ENCODE results near the gene CTXN3. TPM values are rescaled to one million over a fixed set of nuclear protein-coding genes. Genes with fewer than 3 reads are reported as not detected.

Gene CTXN3
- total RNA-seq, 2 donors from 2014 or later, result not detected

- no peaks in the 10 kb centered on the region for H3K9me3 ChIP-seq
- H3K4me1 ChIP-seq (ENCODE audit: control insufficient read depth in 1 of 2, low read depth in 2 of 2), result no peaks in the 10 kb centered on the region
- H3K27me3 ChIP-seq (replicated peaks; ENCODE audit: insufficient read depth), result no peaks in the 10 kb centered on the region
- DNase-seq (ENCODE audit: low spot score), result no peak
- no peak overlapping the region for H3K4me3 ChIP-seq
- no peak for TF ChIP-seq CTCF (IDR thresholded peaks at IDR 0.05)
- no peak overlapping the region for H3K27ac ChIP-seq
- ATAC-seq (ENCODE audit: insufficient number of reproducible peaks, low FRiP score, low read depth), result no peak
- H3K36me3 ChIP-seq, result no peaks in the 10 kb centered on the region
These were observed 49.2 kb downstream of the CTXN3 start for GRCh38 chr5:127697894-127698600.

GRCh38 chr5:127699416-127699815 lies 50.5 kb downstream of the CTXN3 start:
- Histone ChIP-seq H3K27me3 (replicated peaks; ENCODE audit: insufficient read depth) (no peaks in the 10 kb centered on the region), H3K36me3 (no peaks in the 10 kb centered on the region), H3K27ac (no peak overlapping the region), H3K9me3 (no peaks in the 10 kb centered on the region), H3K4me1 (ENCODE audit: control insufficient read depth in 1 of 2, low read depth in 2 of 2) (no peaks in the 10 kb centered on the region), H3K4me3 (no peak overlapping the region)
- ATAC-seq (ENCODE audit: insufficient number of reproducible peaks, low FRiP score, low read depth) (no peak), DNase-seq (ENCODE audit: low spot score) (no peak)
- no peak for TF ChIP-seq CTCF (IDR thresholded peaks at IDR 0.05)

GRCh38 chr5:127700237-127700766 lies 51.4 kb downstream of the CTXN3 start:
- H3K36me3 ChIP-seq, result no peaks in the 10 kb centered on the region
- no peak for DNase-seq (ENCODE audit: low spot score)
- H3K9me3 ChIP-seq, result no peaks in the 10 kb centered on the region
- H3K4me3 ChIP-seq, result no peak overlapping the region
- H3K4me1 ChIP-seq (ENCODE audit: control insufficient read depth in 1 of 2, low read depth in 2 of 2), result peaks cover 2 to 6% of the 10 kb centered on the region in 2 donors
- no peaks in the 10 kb centered on the region for H3K27me3 ChIP-seq (replicated peaks; ENCODE audit: insufficient read depth)
- no peak for ATAC-seq (ENCODE audit: insufficient number of reproducible peaks, low FRiP score, low read depth)
- H3K27ac ChIP-seq, result no peak overlapping the region
- no peak for TF ChIP-seq CTCF (IDR thresholded peaks at IDR 0.05)

GRCh38 chr5:127702434-127702833 lies 53.6 kb downstream of the CTXN3 start:
- no peak for TF ChIP-seq CTCF (IDR thresholded peaks at IDR 0.05)
- no peak for ATAC-seq (ENCODE audit: insufficient number of reproducible peaks, low FRiP score, low read depth)
- Histone ChIP-seq H3K36me3 (no peaks in the 10 kb centered on the region), H3K27ac (no peak overlapping the region), H3K4me1 (ENCODE audit: control insufficient read depth in 1 of 2, low read depth in 2 of 2) (peaks cover 4 to 26% of the 10 kb centered on the region in 2 donors), H3K27me3 (replicated peaks; ENCODE audit: insufficient read depth) (no peaks in the 10 kb centered on the region), H3K9me3 (no peaks in the 10 kb centered on the region), H3K4me3 (no peak overlapping the region)
- no peak for DNase-seq (ENCODE audit: low spot score)

- H3K27ac ChIP-seq, result no peak within 1 kb of the TSS
- no peaks in the 10 kb centered on the region for H3K27me3 ChIP-seq (replicated peaks; ENCODE audit: insufficient read depth)
- H3K4me3 ChIP-seq, result no peak within 1 kb of the TSS
- ATAC-seq (ENCODE audit: insufficient number of reproducible peaks, low FRiP score, low read depth) (no peak), DNase-seq (ENCODE audit: low spot score) (no peak)
- no peaks in the 10 kb centered on the region for H3K36me3 ChIP-seq
- H3K9me3 ChIP-seq, result no peaks in the 10 kb centered on the region
- TF ChIP-seq CTCF (IDR thresholded peaks at IDR 0.05), result no peak
- peaks cover 4 to 32% of the 10 kb centered on the region in 2 donors for H3K4me1 ChIP-seq (ENCODE audit: control insufficient read depth in 1 of 2, low read depth in 2 of 2)
These were observed 54.2 kb downstream of the CTXN3 start, which contains the start of gene CCDC192 for GRCh38 chr5:127702926-127703561. TSS of gene CCDC192 (plus strand) at chr5:127703391. CDS start at chr5:127703446, 55 bp downstream.

Data from thoracic aorta (tissue), 2 donors.